Loucy (cell line): Measurements from ENCODE around the gene HSFX4.

Experiments
- EZH2phosphoT487 ChIP-seq: fragments of 200-600 bp; IDR thresholded peaks from 2 replicates; pipeline ENCODE4 v1.6.1; 2018; ENCODE audit warnings: antibody characterized with exemption, mild to moderate bottlenecking, moderate library complexity, borderline replicate concordance
- TF ChIP-seq, protein P1 (sequence below): fragments of 200-600 bp; sonication (generic); conservative IDR thresholded peaks from 2 replicates; pipeline ENCODE4 v1.5.1; 2014; ENCODE audit warnings: mild to moderate bottlenecking, antibody characterized with exemption, low read length

DNA sequence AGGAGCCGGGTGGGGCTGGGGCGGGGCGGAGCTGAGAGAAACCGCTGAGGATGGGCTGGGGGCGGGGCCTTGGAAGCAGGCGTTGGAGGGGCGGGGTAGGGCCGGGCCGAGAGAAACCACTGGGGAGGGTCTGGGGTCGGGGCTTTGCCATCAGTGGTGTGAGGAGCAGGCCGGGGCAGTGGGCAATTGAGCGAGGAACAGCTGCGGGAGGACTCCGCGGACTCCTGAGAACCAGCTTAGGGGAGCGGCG lies 10.2 kb downstream of the HSFX4 start:
- TF ChIP-seq, protein P1, sequence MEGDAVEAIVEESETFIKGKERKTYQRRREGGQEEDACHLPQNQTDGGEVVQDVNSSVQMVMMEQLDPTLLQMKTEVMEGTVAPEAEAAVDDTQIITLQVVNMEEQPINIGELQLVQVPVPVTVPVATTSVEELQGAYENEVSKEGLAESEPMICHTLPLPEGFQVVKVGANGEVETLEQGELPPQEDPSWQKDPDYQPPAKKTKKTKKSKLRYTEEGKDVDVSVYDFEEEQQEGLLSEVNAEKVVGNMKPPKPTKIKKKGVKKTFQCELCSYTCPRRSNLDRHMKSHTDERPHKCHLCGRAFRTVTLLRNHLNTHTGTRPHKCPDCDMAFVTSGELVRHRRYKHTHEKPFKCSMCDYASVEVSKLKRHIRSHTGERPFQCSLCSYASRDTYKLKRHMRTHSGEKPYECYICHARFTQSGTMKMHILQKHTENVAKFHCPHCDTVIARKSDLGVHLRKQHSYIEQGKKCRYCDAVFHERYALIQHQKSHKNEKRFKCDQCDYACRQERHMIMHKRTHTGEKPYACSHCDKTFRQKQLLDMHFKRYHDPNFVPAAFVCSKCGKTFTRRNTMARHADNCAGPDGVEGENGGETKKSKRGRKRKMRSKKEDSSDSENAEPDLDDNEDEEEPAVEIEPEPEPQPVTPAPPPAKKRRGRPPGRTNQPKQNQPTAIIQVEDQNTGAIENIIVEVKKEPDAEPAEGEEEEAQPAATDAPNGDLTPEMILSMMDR: no peak
- TF ChIP-seq EZH2phosphoT487: no peak
